GM12801 (cell line): ENCODE measurements around the gene HECA.

ENCODE experiments used
- CTCF ChIP-seq: IDR thresholded peaks from one replicate; pipeline ENCODE4 v1.5.1; 2011; ENCODE audit warnings: control low read depth; ENCODE audit not compliant: insufficient read length; ENCODE audit errors: extremely low read depth

Gene HECA

GRCh38 chr6:139142262-139142661, 7.4 kb downstream of the HECA start:
- no peak for TF ChIP-seq CTCF

- TF ChIP-seq CTCF: no peak
These were observed 8.2 kb downstream of the HECA start for GRCh38 chr6:139143111-139143510.

- no peak for TF ChIP-seq CTCF
These were observed 9.7 kb downstream of the HECA start for GRCh38 chr6:139144490-139145085.

- no peak for TF ChIP-seq CTCF
These were observed 10.8 kb downstream of the HECA start for GRCh38 chr6:139145661-139146060.

- no peak for TF ChIP-seq CTCF
These were observed 11.4 kb downstream of the HECA start for GRCh38 chr6:139146317-139146726.

- no peak for TF ChIP-seq CTCF
These were observed 12.7 kb downstream of the HECA start for GRCh38 chr6:139147628-139148027.

- no peak for TF ChIP-seq CTCF
These were observed 13.8 kb downstream of the HECA start for GRCh38 chr6:139148557-139149235.
